NCI-H2107 treated with DMSO at 0.1 percent for 48 hours (cell line): ENCODE data around the gene LPP.

Source experiments
- DNase-seq: peaks from one replicate; lab custom pipeline; 2025; ENCODE audit not compliant: unreplicated experiment; lab: John Stamatoyannopoulos, UW

Gene LPP

DNA sequence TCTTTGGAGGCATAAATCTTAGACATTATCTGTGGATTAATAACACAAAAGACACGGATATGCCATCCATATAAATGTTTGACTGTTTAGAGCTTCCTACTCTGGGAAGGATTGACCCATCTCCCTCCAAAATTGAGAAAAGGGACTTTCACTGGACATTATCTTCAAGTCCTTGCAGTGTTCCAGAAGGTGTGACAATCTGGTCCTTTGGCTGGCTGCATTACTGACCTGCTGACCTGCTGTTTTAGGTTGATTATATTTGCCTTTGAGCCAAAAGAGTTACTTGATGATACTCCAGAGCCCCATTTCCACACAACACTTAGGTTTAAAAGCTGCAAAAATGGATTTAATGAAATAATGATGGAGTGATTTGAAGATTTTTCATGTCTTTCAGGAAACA is 504.6 kb downstream of the LPP start:
- no peak for DNase-seq

DNA sequence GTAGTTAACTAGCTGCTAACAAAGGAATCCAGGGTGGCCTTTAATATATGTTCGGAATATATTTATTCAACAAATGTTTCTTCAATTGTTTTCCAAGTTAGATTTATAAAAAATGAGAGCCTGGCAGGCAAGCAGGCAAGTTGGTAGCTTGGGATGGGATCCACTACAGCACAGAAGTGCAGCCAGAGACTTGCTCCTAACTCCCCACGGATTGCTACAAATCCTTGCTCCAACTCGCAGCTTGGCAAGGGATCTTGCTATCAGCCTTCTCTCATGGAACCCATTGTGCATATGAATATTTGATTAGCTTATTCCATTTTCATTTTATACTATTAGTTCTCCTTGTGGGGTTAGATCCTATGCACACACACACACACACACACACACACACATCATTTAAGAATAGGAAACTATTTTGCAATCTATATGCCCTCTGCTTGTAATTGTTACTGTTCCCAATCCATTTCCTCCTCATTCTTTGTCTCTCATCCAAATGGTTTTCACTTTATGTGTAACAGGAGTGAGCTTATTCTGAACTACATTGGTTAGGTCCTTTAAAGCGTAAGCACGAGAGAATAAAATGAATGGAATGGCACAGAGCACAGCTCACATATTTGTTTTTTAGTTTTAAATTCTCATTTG is 505.6 kb downstream of the LPP start:
- no peak for DNase-seq

DNA sequence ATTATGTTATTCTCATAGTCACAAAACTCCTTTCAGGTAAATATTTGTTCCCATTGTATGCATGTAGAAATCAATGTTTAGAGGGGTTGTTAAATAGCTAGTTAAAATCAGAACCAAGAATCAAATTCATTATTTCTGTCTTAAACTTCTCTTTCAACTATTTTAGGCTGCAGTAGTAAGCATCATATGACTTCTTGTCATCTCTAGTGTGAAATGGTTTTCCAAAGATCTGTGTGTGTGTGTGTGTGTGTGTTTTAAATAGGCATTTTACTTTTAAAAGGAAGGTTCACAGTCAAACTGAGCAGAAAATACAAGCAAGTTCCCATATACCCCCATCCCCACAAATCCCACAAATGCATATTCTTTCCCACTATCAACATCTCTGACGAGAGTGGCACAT is 506.5 kb downstream of the LPP start:
- DNase-seq = no peak

DNA sequence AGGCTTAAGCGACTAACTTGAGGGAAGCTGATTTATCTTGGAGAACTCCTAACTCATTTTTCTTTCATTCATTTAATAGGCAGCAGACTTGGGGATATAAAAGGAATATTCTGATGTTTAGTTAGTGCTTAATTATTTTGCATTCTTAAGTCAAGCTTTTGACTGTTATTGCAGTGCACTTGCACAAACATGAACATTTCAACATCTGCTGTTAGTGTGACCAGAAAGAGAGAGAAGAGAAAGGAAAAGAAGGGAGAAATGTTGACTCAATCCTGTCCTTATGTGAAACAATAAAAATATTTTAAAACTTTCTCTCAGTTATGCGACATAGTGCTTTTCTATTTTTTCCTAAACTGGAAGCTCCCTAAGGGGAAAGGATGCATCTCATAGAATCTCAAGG is 507.8 kb downstream of the LPP start:
- no peak for DNase-seq

DNA sequence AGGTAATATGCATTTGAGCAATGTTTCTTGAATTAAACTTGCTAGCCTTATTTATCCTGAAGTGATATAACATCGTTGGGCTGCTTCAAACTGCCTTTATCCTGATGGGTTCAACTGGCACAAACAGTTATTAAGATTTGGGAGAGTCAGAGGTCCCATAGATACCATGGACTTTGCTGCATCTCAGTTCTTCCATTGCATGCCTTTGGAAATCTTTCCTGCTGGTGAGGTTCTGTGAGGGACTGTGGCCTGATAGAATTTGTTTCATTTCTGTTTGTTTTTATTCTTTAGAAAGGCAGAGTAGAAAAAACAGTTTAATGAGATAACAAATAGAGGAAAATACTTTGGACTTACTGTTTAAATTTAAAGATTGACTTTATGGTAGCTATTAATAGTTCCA is 508.3 kb downstream of the LPP start:
- no peak for DNase-seq

DNA sequence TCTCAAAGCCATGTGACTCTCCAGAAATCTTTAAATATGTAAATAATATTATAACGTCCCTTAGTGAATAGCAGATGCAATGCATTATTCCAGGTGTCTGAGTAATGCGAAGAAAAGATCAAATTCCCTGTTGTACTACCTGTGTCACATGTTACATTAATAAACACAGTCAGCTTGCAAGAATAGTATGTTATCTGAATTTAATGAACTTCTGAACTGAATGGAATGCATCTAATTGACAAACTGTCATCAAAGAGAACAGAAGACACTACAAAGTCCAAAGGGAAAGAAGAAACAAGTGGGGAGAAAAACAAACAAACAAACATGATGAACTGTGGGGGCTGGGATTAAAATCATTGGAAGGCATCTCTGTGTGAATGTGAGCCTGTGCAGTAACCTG is 508.8 kb downstream of the LPP start:
- DNase-seq = peak; percentile 46

DNA sequence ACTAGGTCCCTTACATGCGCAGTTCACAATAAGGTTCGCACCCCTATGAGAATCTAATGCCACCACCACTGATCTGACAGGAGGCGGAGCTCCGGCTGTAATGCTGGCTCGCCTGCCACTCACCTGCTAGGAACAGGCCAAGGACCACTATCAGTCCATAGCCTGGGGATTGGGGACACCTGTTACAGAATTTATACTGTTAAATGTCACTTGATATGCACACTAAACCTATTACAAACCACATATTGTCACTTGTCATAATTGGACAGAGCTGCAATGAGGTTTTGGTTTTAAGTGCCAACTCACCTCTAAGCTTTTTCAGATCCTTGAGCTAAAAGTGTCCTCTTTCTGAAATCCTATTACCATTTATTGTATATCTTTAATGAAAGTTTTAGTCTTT is 509.9 kb downstream of the LPP start:
- peak; percentile 94 for DNase-seq

DNA sequence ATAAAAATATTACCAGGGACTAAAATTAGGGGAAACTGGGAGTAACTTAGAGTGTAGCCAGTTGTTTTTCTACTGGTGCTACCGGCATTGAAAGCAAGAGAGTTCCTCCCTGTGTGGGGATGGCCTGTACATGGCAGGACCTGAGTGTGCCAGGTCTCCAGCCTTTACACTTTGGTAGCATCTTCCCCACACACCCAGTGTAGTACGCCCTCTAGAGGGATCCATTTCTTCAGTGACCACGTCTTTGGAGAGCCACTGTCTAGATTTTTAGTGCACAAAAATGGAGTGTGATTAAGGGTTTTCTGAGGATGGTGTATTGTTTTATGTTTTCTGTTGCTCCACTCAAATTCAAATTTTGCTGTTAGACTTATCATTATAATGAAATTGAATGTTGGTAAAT is 510.8 kb downstream of the LPP start:
- DNase-seq = no peak

DNA sequence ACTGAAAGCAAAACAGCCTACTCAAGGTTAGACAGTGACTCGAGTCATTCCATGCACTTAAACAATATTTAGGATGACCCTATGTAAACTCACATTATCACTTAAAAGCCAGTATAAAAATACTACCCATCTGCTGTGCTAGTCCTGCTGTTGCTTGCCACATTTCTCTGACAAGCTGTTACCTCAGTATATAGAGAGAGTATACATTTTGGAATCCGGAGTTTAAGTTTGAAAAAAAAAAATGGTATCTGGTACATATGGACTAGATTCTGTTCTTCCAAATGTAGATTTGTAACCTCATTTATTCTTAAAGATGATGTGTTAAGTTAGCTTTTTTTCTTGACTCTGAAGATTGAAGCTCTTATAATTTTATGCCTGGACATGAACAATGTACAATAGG is 514.0 kb downstream of the LPP start:
- DNase-seq = no peak

DNA sequence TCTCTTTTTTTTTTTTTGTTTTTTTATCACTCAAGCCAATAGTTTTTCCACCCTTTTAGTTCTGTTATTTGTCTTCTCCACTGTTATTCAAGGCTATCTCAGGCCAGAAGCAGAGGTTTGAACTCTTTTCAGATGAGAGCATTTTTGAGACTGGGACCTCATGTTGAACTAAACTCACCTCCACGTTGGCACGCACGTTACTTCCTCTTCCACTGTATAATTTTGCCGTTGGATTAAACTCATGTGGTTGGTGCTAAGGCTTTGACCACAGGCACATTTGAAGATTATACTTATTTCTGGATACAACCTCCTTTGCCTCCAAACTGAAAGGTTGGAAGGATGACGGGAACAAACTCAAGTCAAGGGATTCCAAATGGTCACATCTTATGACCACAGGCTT is 516.5 kb downstream of the LPP start:
- no peak for DNase-seq

DNA sequence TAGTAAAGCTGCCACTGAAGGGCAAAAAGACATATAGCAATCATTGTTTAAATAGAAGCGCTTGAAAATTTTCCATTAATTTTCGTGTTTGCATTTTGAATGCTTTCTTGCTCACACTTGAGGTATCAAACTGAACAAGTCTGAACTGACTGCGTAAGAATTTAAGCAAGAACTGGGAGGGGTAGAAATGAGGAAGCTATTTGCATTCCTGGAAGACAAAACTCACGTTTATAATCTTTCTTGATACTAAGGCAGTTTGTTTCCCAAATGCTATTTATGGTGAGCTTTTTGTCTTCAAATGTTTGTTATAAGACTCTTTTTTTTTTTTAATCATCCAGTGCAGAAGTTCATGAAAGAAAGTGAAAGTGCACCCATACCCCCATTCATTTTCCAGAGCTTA is 518.0 kb downstream of the LPP start:
- DNase-seq = no peak

DNA sequence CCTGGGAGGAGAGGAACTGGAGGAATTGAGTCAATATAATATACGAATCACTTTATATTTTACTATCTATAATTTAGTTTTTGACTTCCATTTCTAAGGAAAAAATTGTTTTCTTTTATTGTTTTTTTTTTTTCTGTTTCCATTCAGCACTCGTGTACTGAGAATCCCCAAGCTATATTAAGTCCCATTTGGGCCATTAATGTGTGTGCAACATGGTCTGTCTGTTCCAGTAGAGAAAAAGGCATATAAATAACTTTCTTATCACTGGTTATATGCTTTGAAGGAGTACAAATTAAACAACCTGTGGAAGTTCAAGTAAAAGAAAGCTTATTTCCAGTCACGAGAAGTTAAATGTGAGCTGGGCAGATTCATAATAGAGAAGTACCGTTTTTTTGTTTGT is 518.9 kb downstream of the LPP start:
- no peak for DNase-seq

DNA sequence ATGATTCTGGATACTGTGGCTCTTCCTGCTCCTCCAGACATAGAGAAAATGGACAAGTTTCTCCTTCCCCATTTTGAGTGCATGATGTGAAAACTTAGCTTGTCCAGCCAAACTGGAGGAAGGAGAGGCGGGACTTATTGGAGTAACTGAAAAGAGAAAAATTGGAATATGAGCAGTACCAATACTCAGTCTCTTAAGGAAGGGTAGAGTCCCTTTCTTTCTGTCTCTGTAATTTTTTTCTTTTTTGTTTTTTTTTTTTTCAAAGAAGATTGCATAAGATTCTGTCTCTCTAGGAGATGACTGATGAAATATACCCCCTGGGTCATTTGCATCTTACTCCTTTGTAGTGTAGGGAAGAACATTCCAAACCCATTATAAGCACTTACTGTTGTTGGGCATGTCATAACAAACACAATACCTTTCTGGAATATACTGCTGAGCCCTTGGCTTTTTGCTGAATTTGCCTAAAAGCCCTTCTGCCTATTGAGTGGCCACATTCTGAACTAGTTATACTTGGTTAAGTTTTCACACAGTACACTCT is 519.8 kb downstream of the LPP start:
- DNase-seq = peak; percentile 34

DNA sequence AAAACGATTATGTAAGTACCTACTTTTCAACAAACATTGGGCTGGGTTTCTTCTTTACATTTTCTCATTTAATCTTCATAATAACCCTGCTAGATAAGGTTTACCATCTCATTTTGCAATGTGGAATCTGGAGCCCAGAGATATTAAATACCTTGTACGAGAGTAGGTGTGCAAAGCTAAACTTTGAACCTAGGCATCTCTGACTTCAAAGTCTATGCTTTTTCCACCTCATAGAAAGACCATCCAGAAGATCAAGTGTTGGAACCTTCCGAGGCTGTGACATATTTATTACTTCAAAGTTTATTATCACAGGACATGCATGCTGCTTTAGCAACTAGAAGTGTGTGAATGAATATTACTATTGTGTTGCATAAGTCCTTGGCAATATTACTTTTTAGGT is 520.6 kb downstream of the LPP start:
- DNase-seq = no peak

DNA sequence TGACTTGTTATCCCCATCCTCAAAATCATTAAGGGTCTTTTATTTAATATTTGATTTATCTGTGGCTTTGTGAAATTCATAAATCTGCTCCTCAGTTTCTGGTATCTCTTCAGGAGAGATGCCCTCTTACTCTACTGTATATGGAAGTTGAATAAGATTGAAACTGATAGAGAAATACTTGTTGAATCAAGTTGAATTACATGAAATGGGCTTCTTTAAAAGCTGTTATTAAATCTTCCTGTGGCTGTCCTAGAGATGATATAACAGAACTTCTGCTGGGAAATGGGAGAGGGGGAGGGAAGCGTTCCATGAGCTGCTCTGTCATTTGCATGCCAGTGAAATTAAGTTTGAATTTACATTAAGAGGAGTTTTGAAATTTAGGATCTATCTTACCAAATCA is 523.4 kb downstream of the LPP start:
- DNase-seq = no peak

DNA sequence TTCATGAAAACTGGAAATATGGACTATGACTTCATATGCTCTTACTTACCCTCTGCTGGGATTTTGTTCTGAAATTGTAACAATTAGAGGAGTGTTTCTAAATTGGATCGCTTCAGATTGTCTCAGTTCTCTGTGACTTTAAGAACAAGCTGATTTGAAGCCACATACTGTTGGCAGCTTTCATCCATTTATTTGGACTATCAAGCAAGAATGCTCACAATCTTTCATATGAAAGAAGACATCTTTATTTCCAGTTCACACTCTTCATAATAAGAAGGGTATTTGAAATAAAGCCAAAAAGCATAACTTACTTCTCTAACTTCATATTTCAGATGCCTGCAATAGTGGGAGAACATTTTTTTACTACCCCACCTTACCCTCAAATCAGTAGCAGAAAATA is 526.2 kb downstream of the LPP start:
- DNase-seq = no peak

DNA sequence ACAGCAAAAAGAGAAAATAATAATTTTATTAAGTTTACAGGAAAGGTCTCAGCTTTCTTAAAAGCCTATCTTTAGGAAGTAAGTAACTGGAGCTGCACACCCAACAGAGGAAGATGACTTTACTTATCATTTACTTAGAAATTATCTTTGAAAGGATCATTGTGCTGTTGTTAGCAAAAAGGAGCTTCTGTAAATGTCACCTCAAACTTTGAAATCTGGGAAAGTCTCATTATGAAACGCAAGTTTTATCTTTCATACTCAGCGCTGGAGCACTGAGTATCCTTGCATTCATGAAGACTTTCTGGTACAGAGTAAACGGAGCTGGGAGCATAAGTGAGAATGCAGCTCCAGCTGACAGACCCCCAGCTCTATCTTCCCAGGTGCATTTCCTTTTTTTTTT is 526.6 kb downstream of the LPP start:
- no peak for DNase-seq

DNA sequence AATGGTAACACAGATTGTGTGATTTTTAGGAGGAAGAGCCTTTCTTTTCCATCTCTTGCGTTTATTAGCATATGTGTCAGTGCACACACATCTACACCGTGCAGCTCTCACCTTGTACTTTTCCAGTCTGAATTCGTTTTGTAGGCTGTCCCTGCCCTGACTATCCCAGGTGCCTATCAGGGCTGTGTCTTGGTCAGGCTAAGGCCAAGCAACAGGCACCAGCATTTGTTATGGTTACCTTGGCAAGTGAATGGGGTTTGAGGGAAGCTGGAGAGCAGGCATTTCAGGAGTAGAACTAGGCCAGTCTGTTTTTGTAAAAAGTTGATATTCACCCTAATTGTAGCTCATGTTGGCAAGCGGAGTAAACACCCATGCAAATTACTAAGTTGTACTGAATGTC is 528.4 kb downstream of the LPP start:
- no peak for DNase-seq

DNA sequence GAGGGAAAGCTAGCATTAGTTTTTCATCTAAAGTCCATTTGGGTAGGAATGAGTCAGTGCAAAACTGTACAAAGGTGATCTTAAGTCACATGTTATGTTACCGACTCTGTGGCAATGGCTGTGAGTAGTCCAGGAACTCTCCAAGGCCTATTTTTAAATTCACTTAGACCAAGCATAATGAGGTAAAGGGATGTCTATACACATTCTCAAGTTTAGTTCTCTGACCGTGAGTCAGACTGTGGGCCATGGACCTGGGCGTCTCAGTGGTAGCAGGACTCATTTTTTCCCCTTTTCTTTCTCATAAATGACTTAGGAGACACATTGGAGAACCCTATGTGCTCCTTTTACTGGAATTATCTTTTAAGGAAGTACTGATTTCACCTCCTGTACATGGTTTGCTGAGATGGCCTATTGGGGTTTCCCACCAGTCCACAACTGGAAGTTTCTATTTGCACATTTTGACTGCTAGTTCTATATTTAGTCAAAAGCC is 529.1 kb downstream of the LPP start:
- DNase-seq = no peak

DNA sequence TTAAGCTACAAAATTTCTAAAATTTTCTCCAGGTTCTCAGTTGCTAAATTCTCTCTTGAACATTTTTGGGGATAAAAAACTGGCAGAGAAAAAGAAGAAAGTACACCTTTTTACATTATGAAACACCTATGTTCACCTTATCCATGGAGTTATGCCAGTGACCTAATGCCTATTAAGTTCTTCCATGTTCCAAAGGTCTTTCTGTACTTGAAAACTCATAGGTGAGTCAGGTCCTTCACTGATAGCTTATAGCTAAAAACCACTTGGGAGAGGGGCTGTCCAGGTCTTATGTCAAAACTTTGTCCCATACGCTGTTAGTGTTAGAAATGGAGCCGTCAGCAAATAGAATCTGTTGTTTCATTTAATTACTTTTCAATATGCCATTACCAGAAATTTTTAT is 530.3 kb downstream of the LPP start:
- DNase-seq = no peak

DNA sequence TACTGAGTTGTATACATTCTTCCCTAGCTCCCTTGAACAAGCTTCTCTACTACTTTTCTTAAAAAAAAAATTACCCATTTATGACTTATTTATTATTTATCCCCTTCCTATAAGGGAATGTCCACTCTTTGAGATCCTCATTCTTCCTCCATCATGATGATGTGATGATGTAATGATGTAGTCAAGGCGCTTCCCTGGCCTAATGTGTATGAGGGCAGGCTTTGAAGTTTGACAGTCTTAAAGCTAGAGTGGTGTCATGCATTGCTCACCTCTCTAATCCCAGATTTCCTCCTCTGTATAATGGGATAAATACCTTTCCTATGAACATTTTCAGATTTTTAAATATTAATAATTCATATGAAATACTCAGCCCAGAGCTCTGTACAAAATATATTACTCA is 531.8 kb downstream of the LPP start:
- DNase-seq = no peak

DNA sequence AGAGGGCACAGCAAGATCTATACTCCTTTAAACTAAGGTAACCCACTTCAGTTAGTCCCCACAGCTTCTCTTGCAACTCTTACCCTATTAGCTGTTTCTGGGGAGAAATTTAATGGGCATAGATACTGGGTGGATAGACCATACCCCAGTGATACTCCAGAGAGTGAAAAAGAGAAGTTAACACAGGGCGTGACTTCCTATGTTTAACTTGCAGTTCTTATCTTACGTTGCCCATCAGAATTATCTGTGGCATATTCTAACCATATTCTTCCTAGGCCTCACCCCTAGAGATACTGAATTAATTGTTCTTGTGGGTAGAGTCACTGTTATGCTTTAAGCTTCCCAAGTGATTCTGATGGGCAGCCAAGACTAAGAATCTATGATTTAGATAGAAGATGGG is 532.4 kb downstream of the LPP start:
- no peak for DNase-seq

DNA sequence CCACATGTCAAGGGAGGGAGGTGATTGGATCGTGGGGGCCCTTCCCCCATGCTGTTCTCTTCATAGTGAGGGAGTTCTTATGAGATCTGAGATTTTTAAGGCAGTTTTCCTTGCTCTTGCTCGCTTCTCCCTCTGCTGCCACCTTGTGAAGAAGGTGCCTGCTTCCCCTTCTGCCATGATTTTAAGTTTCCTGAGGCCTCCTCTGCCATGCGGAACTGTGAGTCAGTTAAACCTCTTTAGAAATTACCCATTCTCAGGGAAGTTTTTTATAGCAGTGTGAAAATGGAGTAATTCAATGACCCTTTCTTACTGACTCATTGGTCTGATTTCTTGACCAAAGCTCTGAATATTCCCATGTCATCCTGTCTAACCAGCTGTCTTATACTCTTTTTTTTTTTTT is 533.4 kb downstream of the LPP start:
- no peak for DNase-seq
